ENCODE data around the gene ZNF398.

Gene ZNF398

GRCh38 chr7:149195180-149196150, 48.2 kb downstream of the ZNF398 start, which contains the start of gene ZNF282:
Gene ZNF282 (plus strand): TSS chr7:149195546. CDS start chr7:149195590, 44 bp downstream.
- peak within 1 kb of the TSS; percentile 90 to 98 (median 95) for H3K9ac ChIP-seq (ENCODE audit: low read length in 5 of 5)
- H3K27ac ChIP-seq (ENCODE audit: low read depth, low read length) = peak within 1 kb of the TSS; percentile 75
- H3K27me3 ChIP-seq (ENCODE audit: control insufficient read depth in 5 of 5, insufficient read depth in 4 of 5, low read length in 5 of 5) = no peaks in the 10 kb centered on the region
- H3K4me1 ChIP-seq (ENCODE audit: control insufficient read depth in 5 of 5, insufficient read depth in 5 of 5, low read length in 5 of 5) = peaks cover 2 to 22% (median 21%) of the 10 kb centered on the region in 5 donors
- peaks cover 7 to 24% (median 22%) of the 10 kb centered on the region in 5 donors for H3K36me3 ChIP-seq (ENCODE audit: control insufficient read depth in 5 of 5, insufficient read depth in 5 of 5, low read length in 5 of 5)
- H3K4me3 ChIP-seq (ENCODE audit: low read depth in 1 of 5, low read length in 5 of 5) = peak within 1 kb of the TSS; percentile 73 to 93 (median 85)
- H3K9me3 ChIP-seq (ENCODE audit: control insufficient read depth in 5 of 5, low read length in 5 of 5) = no peaks in the 10 kb centered on the region

GRCh38 chr7:149196151-149196704, 49.0 kb downstream of the ZNF398 start:
- peaks cover 7 to 31% (median 28%) of the 10 kb centered on the region in 5 donors for H3K36me3 ChIP-seq (ENCODE audit: control insufficient read depth in 5 of 5, insufficient read depth in 5 of 5, low read length in 5 of 5)
- peak overlapping the region; percentile 73 for H3K27ac ChIP-seq (ENCODE audit: low read depth, low read length)
- peak overlapping the region; percentile 90 to 98 (median 95) for H3K9ac ChIP-seq (ENCODE audit: low read length in 5 of 5)
- no peaks in the 10 kb centered on the region for H3K27me3 ChIP-seq (ENCODE audit: control insufficient read depth in 5 of 5, insufficient read depth in 4 of 5, low read length in 5 of 5)
- H3K4me1 ChIP-seq (ENCODE audit: control insufficient read depth in 5 of 5, insufficient read depth in 5 of 5, low read length in 5 of 5) = peaks cover 2 to 22% (median 21%) of the 10 kb centered on the region in 5 donors
- peak overlapping the region; percentile 73 to 93 (median 85) for H3K4me3 ChIP-seq (ENCODE audit: low read depth in 1 of 5, low read length in 5 of 5)
- H3K9me3 ChIP-seq (ENCODE audit: control insufficient read depth in 5 of 5, low read length in 5 of 5) = no peaks in the 10 kb centered on the region

- Histone ChIP-seq H3K27ac (ENCODE audit: low read depth, low read length) (peak overlapping the region; percentile 73), H3K9ac (ENCODE audit: low read length in 5 of 5) (peak overlapping the region; percentile 90 to 98 (median 95)), H3K4me3 (ENCODE audit: low read depth in 1 of 5, low read length in 5 of 5) (peak overlapping the region; percentile 73 to 93 (median 85)), H3K27me3 (ENCODE audit: control insufficient read depth in 5 of 5, insufficient read depth in 4 of 5, low read length in 5 of 5) (no peaks in the 10 kb centered on the region), H3K4me1 (ENCODE audit: control insufficient read depth in 5 of 5, insufficient read depth in 5 of 5, low read length in 5 of 5) (peaks cover 2 to 22% (median 21%) of the 10 kb centered on the region in 5 donors), H3K9me3 (ENCODE audit: control insufficient read depth in 5 of 5, low read length in 5 of 5) (no peaks in the 10 kb centered on the region), H3K36me3 (ENCODE audit: control insufficient read depth in 5 of 5, insufficient read depth in 5 of 5, low read length in 5 of 5) (peaks cover 7 to 36% (median 33%) of the 10 kb centered on the region in 5 donors)
These were observed 49.5 kb downstream of the ZNF398 start for GRCh38 chr7:149196705-149197171.

GRCh38 chr7:149197675-149198074, 50.4 kb downstream of the ZNF398 start:
- Histone ChIP-seq H3K9ac (ENCODE audit: low read length in 5 of 5) (no peak overlapping the region), H3K36me3 (ENCODE audit: control insufficient read depth in 5 of 5, insufficient read depth in 5 of 5, low read length in 5 of 5) (peaks cover 7 to 39% (median 37%) of the 10 kb centered on the region in 5 donors), H3K4me3 (ENCODE audit: low read depth in 1 of 5, low read length in 5 of 5) (no peak overlapping the region), H3K4me1 (ENCODE audit: control insufficient read depth in 5 of 5, insufficient read depth in 5 of 5, low read length in 5 of 5) (peaks cover 2 to 22% (median 21%) of the 10 kb centered on the region in 5 donors), H3K27me3 (ENCODE audit: control insufficient read depth in 5 of 5, insufficient read depth in 4 of 5, low read length in 5 of 5) (no peaks in the 10 kb centered on the region), H3K27ac (ENCODE audit: low read depth, low read length) (no peak overlapping the region), H3K9me3 (ENCODE audit: control insufficient read depth in 5 of 5, low read length in 5 of 5) (no peaks in the 10 kb centered on the region)

GRCh38 chr7:149198161-149198816, 51.0 kb downstream of the ZNF398 start:
- Histone ChIP-seq H3K9ac (ENCODE audit: low read length in 5 of 5) (no peak overlapping the region), H3K36me3 (ENCODE audit: control insufficient read depth in 5 of 5, insufficient read depth in 5 of 5, low read length in 5 of 5) (peaks cover 7 to 44% (median 43%) of the 10 kb centered on the region in 5 donors), H3K27ac (ENCODE audit: low read depth, low read length) (no peak overlapping the region), H3K4me1 (ENCODE audit: control insufficient read depth in 5 of 5, insufficient read depth in 5 of 5, low read length in 5 of 5) (peaks cover 2 to 22% (median 21%) of the 10 kb centered on the region in 5 donors), H3K4me3 (ENCODE audit: low read depth in 1 of 5, low read length in 5 of 5) (no peak overlapping the region), H3K9me3 (ENCODE audit: control insufficient read depth in 5 of 5, low read length in 5 of 5) (no peaks in the 10 kb centered on the region), H3K27me3 (ENCODE audit: control insufficient read depth in 5 of 5, insufficient read depth in 4 of 5, low read length in 5 of 5) (no peaks in the 10 kb centered on the region)

- peaks cover 2 to 22% (median 21%) of the 10 kb centered on the region in 5 donors for H3K4me1 ChIP-seq (ENCODE audit: control insufficient read depth in 5 of 5, insufficient read depth in 5 of 5, low read length in 5 of 5)
- no peak overlapping the region for H3K27ac ChIP-seq (ENCODE audit: low read depth, low read length)
- H3K4me3 ChIP-seq (ENCODE audit: low read depth in 1 of 5, low read length in 5 of 5) = no peak overlapping the region
- H3K36me3 ChIP-seq (ENCODE audit: control insufficient read depth in 5 of 5, insufficient read depth in 5 of 5, low read length in 5 of 5) = peaks cover 7 to 54% (median 50%) of the 10 kb centered on the region in 5 donors
- H3K27me3 ChIP-seq (ENCODE audit: control insufficient read depth in 5 of 5, insufficient read depth in 4 of 5, low read length in 5 of 5) = no peaks in the 10 kb centered on the region
- H3K9ac ChIP-seq (ENCODE audit: low read length in 5 of 5) = no peak overlapping the region
- H3K9me3 ChIP-seq (ENCODE audit: control insufficient read depth in 5 of 5, low read length in 5 of 5) = no peaks in the 10 kb centered on the region
These were observed 52.2 kb downstream of the ZNF398 start for GRCh38 chr7:149199234-149199995.

- H3K27ac ChIP-seq (ENCODE audit: low read depth, low read length) = no peak overlapping the region
- H3K4me3 ChIP-seq (ENCODE audit: low read depth in 1 of 5, low read length in 5 of 5) = no peak overlapping the region
- H3K27me3 ChIP-seq (ENCODE audit: control insufficient read depth in 5 of 5, insufficient read depth in 4 of 5, low read length in 5 of 5) = no peaks in the 10 kb centered on the region
- no peak overlapping the region for H3K9ac ChIP-seq (ENCODE audit: low read length in 5 of 5)
- H3K36me3 ChIP-seq (ENCODE audit: control insufficient read depth in 5 of 5, insufficient read depth in 5 of 5, low read length in 5 of 5) = peaks cover 7 to 81% (median 78%) of the 10 kb centered on the region in 5 donors
- peaks cover 0 to 2% (median 0%) of the 10 kb centered on the region in 5 donors for H3K4me1 ChIP-seq (ENCODE audit: control insufficient read depth in 5 of 5, insufficient read depth in 5 of 5, low read length in 5 of 5)
- no peaks in the 10 kb centered on the region for H3K9me3 ChIP-seq (ENCODE audit: control insufficient read depth in 5 of 5, low read length in 5 of 5)
These were observed 55.6 kb downstream of the ZNF398 start for GRCh38 chr7:149202831-149203231.

- no peak overlapping the region for H3K4me3 ChIP-seq (ENCODE audit: low read depth in 1 of 5, low read length in 5 of 5)
- no peaks in the 10 kb centered on the region for H3K4me1 ChIP-seq (ENCODE audit: control insufficient read depth in 5 of 5, insufficient read depth in 5 of 5, low read length in 5 of 5)
- H3K27ac ChIP-seq (ENCODE audit: low read depth, low read length) = no peak overlapping the region
- no peaks in the 10 kb centered on the region for H3K9me3 ChIP-seq (ENCODE audit: control insufficient read depth in 5 of 5, low read length in 5 of 5)
- no peaks in the 10 kb centered on the region for H3K27me3 ChIP-seq (ENCODE audit: control insufficient read depth in 5 of 5, insufficient read depth in 4 of 5, low read length in 5 of 5)
- H3K9ac ChIP-seq (ENCODE audit: low read length in 5 of 5) = no peak overlapping the region
- peaks cover 0 to 81% (median 77%) of the 10 kb centered on the region in 5 donors for H3K36me3 ChIP-seq (ENCODE audit: control insufficient read depth in 5 of 5, insufficient read depth in 5 of 5, low read length in 5 of 5)
These were observed 58.6 kb downstream of the ZNF398 start for GRCh38 chr7:149205690-149206381.

Measured in subcutaneous abdominal adipose tissue (tissue), 5 donors.